ENCODE data around the gene C1QTNF12.

C1QTNF12 gene

DNA sequence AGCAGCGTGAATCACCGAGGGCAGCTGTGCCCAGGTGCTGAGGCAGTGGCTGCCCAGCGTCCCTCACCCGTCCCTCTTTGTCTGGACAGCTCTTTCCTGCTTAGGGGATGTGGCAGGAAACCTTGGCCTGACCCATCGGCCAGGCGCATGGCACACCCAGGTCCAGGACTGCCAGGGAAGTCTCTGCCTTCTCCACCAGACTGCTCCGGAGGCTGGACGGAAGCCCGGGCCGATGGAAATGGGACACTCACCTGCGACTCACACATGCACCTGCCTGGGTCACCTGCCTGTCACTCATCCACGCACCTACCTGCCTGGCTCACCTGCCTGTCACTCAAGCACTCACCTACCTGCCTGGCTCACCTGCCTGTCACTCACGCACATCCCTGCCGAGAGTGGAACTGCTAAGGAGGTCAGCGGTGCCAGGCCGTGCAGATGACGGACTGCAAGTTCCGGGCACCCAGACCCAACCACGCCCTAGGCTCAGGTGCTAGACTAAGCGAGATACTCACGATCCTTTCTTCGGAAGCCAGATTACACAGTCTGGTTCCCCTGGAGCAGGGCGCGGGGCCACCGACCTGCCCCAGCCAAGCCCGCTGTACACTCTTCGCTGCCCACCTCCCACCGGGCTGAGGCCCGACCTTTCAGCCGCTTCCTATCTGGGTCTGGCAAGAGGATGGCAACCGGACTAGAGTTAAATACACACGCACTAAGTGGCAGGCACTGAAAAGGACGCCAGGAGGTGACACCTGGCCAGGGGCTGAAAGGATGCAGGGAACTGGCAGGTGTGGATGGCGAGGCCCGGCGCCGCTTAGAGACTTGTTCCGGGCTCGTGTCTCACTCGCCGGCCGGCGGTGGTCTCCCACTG, 26.1 kb upstream of the C1QTNF12 start:
- TF ChIP-seq TAF1 (IDR thresholded peaks at IDR 0.05; ENCODE audit: low read depth) (no peak), MAX (IDR thresholded peaks at IDR 0.05) (peak; percentile 21; the same call in 1 of the 2 replicates)

DNA sequence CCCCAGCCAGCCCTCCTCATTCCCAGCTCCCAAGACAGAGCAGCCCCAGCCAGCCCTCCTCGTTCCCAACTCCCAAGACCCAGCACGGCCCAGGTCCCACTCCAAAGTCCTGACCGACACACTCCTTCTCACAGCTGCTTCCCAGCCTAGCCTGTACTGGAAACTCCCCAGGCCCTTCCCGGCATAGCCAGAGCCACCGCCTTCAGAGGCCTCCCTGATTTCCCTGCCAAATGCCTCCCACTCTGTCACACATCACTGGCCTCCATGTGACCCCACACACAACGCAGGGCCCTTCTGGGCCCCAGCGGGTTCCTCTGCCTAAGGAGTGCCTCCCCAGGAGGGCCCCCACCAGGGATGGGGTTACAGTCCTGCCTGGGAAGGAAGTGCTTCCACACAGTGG, 24.3 kb upstream of the C1QTNF12 start:
- TF ChIP-seq EP300 (IDR thresholded peaks at IDR 0.05; ENCODE audit: borderline replicate concordance) (no peak), REST (IDR thresholded peaks at IDR 0.05; ENCODE audit: low read depth) (no peak), MAX (IDR thresholded peaks at IDR 0.05) (no peak), FOXM1 (IDR thresholded peaks at IDR 0.05; ENCODE audit: borderline replicate concordance, low read depth) (no peak), TEAD4 (IDR thresholded peaks at IDR 0.05) (no peak), USF1 (IDR thresholded peaks at IDR 0.05) (no peak), ZBTB7A (IDR thresholded peaks at IDR 0.05; ENCODE audit: low read depth) (no peak), TCF12 (IDR thresholded peaks at IDR 0.05; ENCODE audit: low read depth) (no peak), YY1 (IDR thresholded peaks at IDR 0.05; ENCODE audit: low read depth) (no peak), CEBPB (IDR thresholded peaks at IDR 0.05) (no peak), NFIC (IDR thresholded peaks at IDR 0.05) (no peak), CREB1 (IDR thresholded peaks at IDR 0.05; ENCODE audit: low read depth) (no peak), TAF1 (IDR thresholded peaks at IDR 0.05; ENCODE audit: low read depth) (no peak), RAD21 (IDR thresholded peaks at IDR 0.05; ENCODE audit: low read depth) (no peak), EGR1 (IDR thresholded peaks at IDR 0.05) (no peak)

- no peak for TF ChIP-seq EGR1 (IDR thresholded peaks at IDR 0.05)
- no peak for TF ChIP-seq CREB1 (IDR thresholded peaks at IDR 0.05; ENCODE audit: low read depth)
- TF ChIP-seq FOXM1 (IDR thresholded peaks at IDR 0.05; ENCODE audit: borderline replicate concordance, low read depth) = no peak
- no peak for TF ChIP-seq RAD21 (IDR thresholded peaks at IDR 0.05; ENCODE audit: low read depth)
- TF ChIP-seq YY1 (IDR thresholded peaks at IDR 0.05; ENCODE audit: low read depth) = no peak
- TF ChIP-seq EP300 (IDR thresholded peaks at IDR 0.05; ENCODE audit: borderline replicate concordance) = no peak
- TF ChIP-seq USF1 (IDR thresholded peaks at IDR 0.05) = no peak
- no peak for TF ChIP-seq CEBPB (IDR thresholded peaks at IDR 0.05)
- TF ChIP-seq TCF12 (IDR thresholded peaks at IDR 0.05; ENCODE audit: low read depth) = no peak
Observed at GRCh38 chr1:1268284-1268682, 21.8 kb upstream of the C1QTNF12 start.

DNA sequence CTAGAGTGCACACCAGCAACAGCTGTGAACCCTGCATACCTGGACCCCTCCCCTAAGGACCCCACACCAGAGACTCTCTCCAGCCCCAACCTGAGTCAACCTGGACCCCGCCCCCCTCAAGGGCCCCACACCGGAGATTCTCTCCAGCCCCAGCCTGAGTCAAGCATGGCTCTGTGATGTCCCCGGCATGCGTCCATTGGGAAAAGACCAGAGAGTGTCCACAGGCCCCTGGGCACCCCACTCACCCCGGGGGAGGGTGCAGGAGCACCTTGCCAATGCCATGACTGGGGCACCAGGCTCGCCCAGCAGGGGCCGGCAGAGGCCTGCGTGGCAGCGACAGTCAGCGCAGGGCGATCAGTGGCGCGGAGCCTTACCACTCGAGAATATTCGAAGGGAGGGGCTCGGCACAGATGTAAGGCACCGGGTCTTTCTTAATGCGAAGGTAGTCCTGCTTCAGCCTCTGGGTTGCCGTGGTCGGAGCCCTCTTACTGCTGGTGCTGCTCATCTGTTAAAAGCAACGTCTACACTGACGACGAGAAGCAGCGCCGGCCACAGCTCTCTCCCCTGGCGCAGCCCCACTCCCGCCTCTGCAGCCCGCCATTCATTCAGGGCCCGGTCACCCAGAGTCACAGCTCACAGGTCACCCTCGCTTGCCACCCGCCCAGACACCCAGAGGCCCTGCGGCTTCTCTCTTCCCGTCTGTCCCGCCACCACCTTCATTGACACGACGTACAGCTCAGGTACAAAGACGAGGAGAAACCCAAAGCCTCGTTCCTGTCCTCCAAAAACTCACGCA, 21.2 kb upstream of the C1QTNF12 start:
- no peak for TF ChIP-seq TCF12 (IDR thresholded peaks at IDR 0.05; ENCODE audit: low read depth)
- TF ChIP-seq EP300 (IDR thresholded peaks at IDR 0.05; ENCODE audit: borderline replicate concordance) = no peak
- TF ChIP-seq RAD21 (IDR thresholded peaks at IDR 0.05; ENCODE audit: low read depth) = no peak
- no peak for TF ChIP-seq YY1 (IDR thresholded peaks at IDR 0.05; ENCODE audit: low read depth)
- TF ChIP-seq ZBTB7A (IDR thresholded peaks at IDR 0.05; ENCODE audit: low read depth) = no peak
- TF ChIP-seq CEBPB (IDR thresholded peaks at IDR 0.05) = no peak
- no peak for TF ChIP-seq REST (IDR thresholded peaks at IDR 0.05; ENCODE audit: low read depth)
- no peak for TF ChIP-seq TEAD4 (IDR thresholded peaks at IDR 0.05)
- TF ChIP-seq CREB1 (IDR thresholded peaks at IDR 0.05; ENCODE audit: low read depth) = no peak
- no peak for TF ChIP-seq TAF1 (IDR thresholded peaks at IDR 0.05; ENCODE audit: low read depth)
- TF ChIP-seq NFIC (IDR thresholded peaks at IDR 0.05) = no peak
- TF ChIP-seq EGR1 (IDR thresholded peaks at IDR 0.05) = no peak
- no peak for TF ChIP-seq FOXM1 (IDR thresholded peaks at IDR 0.05; ENCODE audit: borderline replicate concordance, low read depth)
- TF ChIP-seq MAX (IDR thresholded peaks at IDR 0.05) = no peak

- TF ChIP-seq EP300 (IDR thresholded peaks at IDR 0.05; ENCODE audit: borderline replicate concordance) (no peak), EGR1 (IDR thresholded peaks at IDR 0.05) (no peak), FOXM1 (IDR thresholded peaks at IDR 0.05; ENCODE audit: borderline replicate concordance, low read depth) (no peak), TEAD4 (IDR thresholded peaks at IDR 0.05) (no peak), RAD21 (IDR thresholded peaks at IDR 0.05; ENCODE audit: low read depth) (peak; percentile 23; the same call in 1 of the 2 replicates), CEBPB (IDR thresholded peaks at IDR 0.05) (no peak)
Observed at GRCh38 chr1:1264868-1265272, 18.3 kb upstream of the C1QTNF12 start.
